ENCODE measurements around the gene DCST1.

DNA sequence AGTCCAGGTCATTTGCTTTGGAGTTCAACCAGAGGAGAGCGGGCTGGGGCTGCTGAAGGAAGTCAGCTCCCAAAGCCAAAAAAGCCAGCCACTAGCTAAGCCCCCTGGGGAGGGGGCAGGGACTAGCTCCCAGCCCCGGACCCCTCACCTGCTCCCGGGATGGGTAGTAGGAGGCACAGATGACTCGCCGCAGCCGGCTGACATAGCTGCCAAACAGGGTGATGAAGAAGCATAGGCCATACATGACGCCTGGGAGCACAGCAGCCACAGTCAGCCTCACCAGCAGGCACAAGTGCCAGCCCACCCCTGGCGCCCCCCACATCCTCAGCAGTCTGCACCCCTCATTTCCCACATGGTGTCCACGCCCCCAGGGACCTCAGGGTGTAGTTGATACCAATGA lies 7.5 kb upstream of the DCST1 start:
- no peak for TF ChIP-seq SIN3A (IDR thresholded peaks at IDR 0.05; ENCODE audit: borderline replicate concordance, insufficient read depth, low read length)
- TF ChIP-seq, protein P1, sequence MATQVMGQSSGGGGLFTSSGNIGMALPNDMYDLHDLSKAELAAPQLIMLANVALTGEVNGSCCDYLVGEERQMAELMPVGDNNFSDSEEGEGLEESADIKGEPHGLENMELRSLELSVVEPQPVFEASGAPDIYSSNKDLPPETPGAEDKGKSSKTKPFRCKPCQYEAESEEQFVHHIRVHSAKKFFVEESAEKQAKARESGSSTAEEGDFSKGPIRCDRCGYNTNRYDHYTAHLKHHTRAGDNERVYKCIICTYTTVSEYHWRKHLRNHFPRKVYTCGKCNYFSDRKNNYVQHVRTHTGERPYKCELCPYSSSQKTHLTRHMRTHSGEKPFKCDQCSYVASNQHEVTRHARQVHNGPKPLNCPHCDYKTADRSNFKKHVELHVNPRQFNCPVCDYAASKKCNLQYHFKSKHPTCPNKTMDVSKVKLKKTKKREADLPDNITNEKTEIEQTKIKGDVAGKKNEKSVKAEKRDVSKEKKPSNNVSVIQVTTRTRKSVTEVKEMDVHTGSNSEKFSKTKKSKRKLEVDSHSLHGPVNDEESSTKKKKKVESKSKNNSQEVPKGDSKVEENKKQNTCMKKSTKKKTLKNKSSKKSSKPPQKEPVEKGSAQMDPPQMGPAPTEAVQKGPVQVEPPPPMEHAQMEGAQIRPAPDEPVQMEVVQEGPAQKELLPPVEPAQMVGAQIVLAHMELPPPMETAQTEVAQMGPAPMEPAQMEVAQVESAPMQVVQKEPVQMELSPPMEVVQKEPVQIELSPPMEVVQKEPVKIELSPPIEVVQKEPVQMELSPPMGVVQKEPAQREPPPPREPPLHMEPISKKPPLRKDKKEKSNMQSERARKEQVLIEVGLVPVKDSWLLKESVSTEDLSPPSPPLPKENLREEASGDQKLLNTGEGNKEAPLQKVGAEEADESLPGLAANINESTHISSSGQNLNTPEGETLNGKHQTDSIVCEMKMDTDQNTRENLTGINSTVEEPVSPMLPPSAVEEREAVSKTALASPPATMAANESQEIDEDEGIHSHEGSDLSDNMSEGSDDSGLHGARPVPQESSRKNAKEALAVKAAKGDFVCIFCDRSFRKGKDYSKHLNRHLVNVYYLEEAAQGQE (IDR thresholded peaks at IDR 0.05; ENCODE audit: insufficient read depth in 1 of 2, low read depth in 2 of 2, low read length in 2 of 2), result no peak

Data from PFSK-1 (cell line).